ENCODE data around the gene ASPSCR1. TPM values are rescaled to one million over a fixed set of nuclear protein-coding genes. Genes with fewer than 3 reads are reported as not detected.

ASPSCR1 gene
- total and polyA plus RNA-seq, 10 of the 15 experiments (the other 5 are each of a cell fraction or from before 2014, with no cell fraction given), result 1.5 to 48.4 (median 25.4) TPM

DNA sequence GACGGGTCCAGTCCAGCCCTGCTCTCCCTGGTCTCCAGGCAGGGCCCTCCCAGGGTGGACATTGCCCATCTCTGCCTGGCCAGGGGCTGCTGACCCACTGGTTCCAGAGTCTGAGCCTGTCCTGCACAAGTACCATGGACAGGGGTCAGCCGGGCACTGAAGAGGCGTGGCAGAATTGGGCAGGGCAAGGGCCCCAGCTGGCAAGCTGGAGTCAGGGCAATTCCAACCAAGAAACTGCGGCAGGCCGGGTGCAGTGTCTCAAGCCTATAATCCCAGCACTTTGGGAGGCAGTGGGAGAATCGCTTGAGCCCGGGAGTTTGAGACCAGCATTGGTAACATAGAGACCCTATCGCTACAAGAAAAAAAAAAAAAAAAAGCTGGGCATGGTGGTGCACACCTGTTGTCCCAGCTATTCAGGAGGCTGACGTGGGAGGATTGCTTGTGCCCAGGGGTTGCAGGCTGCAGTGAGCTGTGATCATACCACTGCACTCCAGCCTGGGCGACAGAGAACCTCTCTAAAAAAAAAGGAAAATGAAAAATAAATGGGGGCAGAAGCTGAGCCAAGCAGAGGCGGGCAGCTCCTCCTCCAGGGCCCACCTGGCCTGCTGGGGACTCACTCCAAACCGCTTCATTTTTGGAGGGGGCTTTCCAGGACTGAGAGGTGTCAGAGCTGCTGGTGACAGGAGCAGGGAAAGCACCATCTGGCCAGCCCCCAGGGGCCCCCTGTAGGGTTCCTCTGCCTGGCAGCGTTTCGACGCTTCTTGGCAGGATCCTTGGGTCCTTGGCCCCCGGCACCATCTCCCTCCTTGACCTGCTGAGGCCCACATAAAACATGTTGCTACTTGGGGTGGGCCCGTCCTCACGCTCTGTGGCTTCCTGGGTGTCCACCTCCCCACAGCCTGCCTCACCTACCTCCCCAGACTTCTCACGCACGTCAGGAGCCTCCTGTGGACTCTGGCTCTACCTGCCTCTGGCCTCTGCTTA is 47.0 kb upstream of the ASPSCR1 start:
- peaks cover 17% of the 10 kb centered on the region for H3K4me1 ChIP-seq (ENCODE audit: control insufficient read depth, insufficient read depth, low read length)
- in situ Hi-C loops (cut with MboI), result no loop called here
- H3K4me2 ChIP-seq (ENCODE audit: control insufficient read depth, insufficient read depth), result no peak overlapping the region; the same call in 1 of the 2 replicates
- no peaks in the 10 kb centered on the region for H4K20me1 ChIP-seq (ENCODE audit: control insufficient read depth, insufficient read depth)
- CTCF ChIA-PET, result interaction anchor here (1.9 kb wide), 1 partner anchor 61 kb away, joined by 6 read pairs; no protein-coding TSS in a partner anchor
- no peaks in the 10 kb centered on the region for H3K9me3 ChIP-seq (replicated peaks; ENCODE audit: control insufficient read depth, insufficient read depth, low read length)
- RAD21 ChIA-PET (ENCODE audit: unreplicated experiment), result interaction anchor here (0.9 to 1.6 kb wide), 2 partner anchors 30 to 36 kb away, joined by 4 to 7 read pairs; partner anchors contain the start of gene NOTUM
- DNase-seq (ENCODE audit: low read depth, low spot score) (no peak), FAIRE-seq (no peak), ATAC-seq (peak; percentile 45)
- H3K27ac ChIP-seq (ENCODE audit: control insufficient read depth, insufficient read depth), result 0 out of 2 replicates have a peak overlapping the region, but pooled peaks have one; percentile 24
- no peak overlapping the region for H3K4me3 ChIP-seq
- BruUV-seq (replicated peaks), result no TSS peak
- H3K27me3 ChIP-seq (replicated peaks in 1 of 2; ENCODE audit: control insufficient read depth in 2 of 2, insufficient read depth in 2 of 2, low read length in 1 of 2), result no peaks in the 10 kb centered on the region
- intact Hi-C loops (cut with micrococcal nuclease; ENCODE audit: unreplicated experiment), result no loop called here
- peaks cover 0 to 2% of the 10 kb centered on the region in 2 experiments; a peak in 1 of 4 replicates for H3K36me3 ChIP-seq (ENCODE audit: control insufficient read depth in 2 of 2, insufficient read depth in 2 of 2, low read length in 1 of 2)
- no peak overlapping the region for H2AFZ ChIP-seq (ENCODE audit: control insufficient read depth, low read depth, low read length)
- H3K79me2 ChIP-seq (ENCODE audit: control insufficient read depth, insufficient read depth, low read length), result peaks cover 15% of the 10 kb centered on the region
- POLR2A ChIA-PET, result interaction anchor here (0.6 to 1.0 kb wide), 7 partner anchors 8 to 294 kb away, joined by 3 to 5 read pairs (median 4); no protein-coding TSS in a partner anchor
- 39% methylated on average over 20 of the region's 20 CpGs for WGBS (ENCODE audit: insufficient coverage, insufficient replicate concordance, low lambda C conversion rate, missing lambda C conversion rate)
- TF ChIP-seq, protein P1, sequence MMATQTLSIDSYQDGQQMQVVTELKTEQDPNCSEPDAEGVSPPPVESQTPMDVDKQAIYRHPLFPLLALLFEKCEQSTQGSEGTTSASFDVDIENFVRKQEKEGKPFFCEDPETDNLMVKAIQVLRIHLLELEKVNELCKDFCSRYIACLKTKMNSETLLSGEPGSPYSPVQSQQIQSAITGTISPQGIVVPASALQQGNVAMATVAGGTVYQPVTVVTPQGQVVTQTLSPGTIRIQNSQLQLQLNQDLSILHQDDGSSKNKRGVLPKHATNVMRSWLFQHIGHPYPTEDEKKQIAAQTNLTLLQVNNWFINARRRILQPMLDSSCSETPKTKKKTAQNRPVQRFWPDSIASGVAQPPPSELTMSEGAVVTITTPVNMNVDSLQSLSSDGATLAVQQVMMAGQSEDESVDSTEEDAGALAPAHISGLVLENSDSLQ (IDR thresholded peaks at IDR 0.05), result peak; percentile 49
- peak; percentile 31; the same call in 1 of the 2 replicates for TF ChIP-seq DPF2 (IDR thresholded peaks at IDR 0.05)
- TF ChIP-seq CBFB (IDR thresholded peaks at IDR 0.05; ENCODE audit: low read depth), result no peak
- no peak for TF ChIP-seq ZNF207 (IDR thresholded peaks at IDR 0.05; ENCODE audit: borderline replicate concordance)
- TF ChIP-seq MEF2B (IDR thresholded peaks at IDR 0.05; ENCODE audit: partially characterized antibody, poor library complexity, severe bottlenecking), result peak; percentile 42
- no peak for TF ChIP-seq CHD4 (IDR thresholded peaks at IDR 0.05)
- TF ChIP-seq RELA (IDR thresholded peaks at IDR 0.05; ENCODE audit: borderline replicate concordance, partially characterized antibody), result peak; percentile 42
- TF ChIP-seq, protein P2, sequence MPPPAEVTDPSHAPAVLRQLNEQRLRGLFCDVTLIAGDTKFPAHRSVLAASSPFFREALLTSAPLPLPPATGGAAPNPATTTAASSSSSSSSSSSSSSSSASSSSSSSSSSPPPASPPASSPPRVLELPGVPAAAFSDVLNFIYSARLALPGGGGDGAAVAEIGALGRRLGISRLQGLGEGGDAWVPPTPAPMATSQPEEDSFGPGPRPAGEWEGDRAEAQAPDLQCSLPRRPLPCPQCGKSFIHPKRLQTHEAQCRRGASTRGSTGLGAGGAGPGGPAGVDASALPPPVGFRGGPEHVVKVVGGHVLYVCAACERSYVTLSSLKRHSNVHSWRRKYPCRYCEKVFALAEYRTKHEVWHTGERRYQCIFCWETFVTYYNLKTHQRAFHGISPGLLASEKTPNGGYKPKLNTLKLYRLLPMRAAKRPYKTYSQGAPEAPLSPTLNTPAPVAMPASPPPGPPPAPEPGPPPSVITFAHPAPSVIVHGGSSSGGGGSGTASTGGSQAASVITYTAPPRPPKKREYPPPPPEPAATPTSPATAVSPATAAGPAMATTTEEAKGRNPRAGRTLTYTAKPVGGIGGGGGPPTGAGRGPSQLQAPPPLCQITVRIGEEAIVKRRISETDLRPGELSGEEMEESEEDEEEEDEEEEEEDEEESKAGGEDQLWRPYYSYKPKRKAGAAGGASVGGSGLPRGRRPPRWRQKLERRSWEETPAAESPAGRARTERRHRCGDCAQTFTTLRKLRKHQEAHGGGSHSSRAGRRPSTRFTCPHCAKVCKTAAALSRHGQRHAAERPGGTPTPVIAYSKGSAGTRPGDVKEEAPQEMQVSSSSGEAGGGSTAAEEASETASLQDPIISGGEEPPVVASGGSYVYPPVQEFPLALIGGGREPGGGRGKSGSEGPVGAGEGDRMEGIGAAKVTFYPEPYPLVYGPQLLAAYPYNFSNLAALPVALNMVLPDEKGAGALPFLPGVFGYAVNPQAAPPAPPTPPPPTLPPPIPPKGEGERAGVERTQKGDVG (CRISPR knock-in tag; IDR thresholded peaks at IDR 0.05), result no peak
- TF ChIP-seq IKZF1 (conservative IDR thresholded peaks at IDR 0.05), result peak; percentile 22; the same call in 1 of the 2 replicates
- TF ChIP-seq, protein P3, sequence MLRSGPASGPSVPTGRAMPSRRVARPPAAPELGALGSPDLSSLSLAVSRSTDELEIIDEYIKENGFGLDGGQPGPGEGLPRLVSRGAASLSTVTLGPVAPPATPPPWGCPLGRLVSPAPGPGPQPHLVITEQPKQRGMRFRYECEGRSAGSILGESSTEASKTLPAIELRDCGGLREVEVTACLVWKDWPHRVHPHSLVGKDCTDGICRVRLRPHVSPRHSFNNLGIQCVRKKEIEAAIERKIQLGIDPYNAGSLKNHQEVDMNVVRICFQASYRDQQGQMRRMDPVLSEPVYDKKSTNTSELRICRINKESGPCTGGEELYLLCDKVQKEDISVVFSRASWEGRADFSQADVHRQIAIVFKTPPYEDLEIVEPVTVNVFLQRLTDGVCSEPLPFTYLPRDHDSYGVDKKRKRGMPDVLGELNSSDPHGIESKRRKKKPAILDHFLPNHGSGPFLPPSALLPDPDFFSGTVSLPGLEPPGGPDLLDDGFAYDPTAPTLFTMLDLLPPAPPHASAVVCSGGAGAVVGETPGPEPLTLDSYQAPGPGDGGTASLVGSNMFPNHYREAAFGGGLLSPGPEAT (IDR thresholded peaks at IDR 0.05; ENCODE audit: low read depth), result peak; percentile 40; the same call in 1 of the 2 replicates
- TF ChIP-seq, protein P4, sequence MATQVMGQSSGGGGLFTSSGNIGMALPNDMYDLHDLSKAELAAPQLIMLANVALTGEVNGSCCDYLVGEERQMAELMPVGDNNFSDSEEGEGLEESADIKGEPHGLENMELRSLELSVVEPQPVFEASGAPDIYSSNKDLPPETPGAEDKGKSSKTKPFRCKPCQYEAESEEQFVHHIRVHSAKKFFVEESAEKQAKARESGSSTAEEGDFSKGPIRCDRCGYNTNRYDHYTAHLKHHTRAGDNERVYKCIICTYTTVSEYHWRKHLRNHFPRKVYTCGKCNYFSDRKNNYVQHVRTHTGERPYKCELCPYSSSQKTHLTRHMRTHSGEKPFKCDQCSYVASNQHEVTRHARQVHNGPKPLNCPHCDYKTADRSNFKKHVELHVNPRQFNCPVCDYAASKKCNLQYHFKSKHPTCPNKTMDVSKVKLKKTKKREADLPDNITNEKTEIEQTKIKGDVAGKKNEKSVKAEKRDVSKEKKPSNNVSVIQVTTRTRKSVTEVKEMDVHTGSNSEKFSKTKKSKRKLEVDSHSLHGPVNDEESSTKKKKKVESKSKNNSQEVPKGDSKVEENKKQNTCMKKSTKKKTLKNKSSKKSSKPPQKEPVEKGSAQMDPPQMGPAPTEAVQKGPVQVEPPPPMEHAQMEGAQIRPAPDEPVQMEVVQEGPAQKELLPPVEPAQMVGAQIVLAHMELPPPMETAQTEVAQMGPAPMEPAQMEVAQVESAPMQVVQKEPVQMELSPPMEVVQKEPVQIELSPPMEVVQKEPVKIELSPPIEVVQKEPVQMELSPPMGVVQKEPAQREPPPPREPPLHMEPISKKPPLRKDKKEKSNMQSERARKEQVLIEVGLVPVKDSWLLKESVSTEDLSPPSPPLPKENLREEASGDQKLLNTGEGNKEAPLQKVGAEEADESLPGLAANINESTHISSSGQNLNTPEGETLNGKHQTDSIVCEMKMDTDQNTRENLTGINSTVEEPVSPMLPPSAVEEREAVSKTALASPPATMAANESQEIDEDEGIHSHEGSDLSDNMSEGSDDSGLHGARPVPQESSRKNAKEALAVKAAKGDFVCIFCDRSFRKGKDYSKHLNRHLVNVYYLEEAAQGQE (IDR thresholded peaks at IDR 0.05; ENCODE audit: low read depth, low read length), result peak; percentile 73; the same call in 1 of the 2 replicates
- no peak overlapping the region for H3K9ac ChIP-seq (ENCODE audit: control insufficient read depth, insufficient read depth, low read length)
- SMC1A ChIA-PET (ENCODE audit: uncharacterized antibody, unreplicated experiment), result interaction anchor here (0.7 kb wide), 1 partner anchor 420 kb away, joined by 3 read pairs; no protein-coding TSS in a partner anchor
